SU-DHL-6 (cell line): ENCODE data around the gene ZSCAN18.

Experiments used
- H2AFZ ChIP-seq: fragments of 200-600 bp; sonication (generic); 2 replicates; pipeline ENCODE4 v1.6.1; 2014; ENCODE audit warnings: low read depth, mild to moderate bottlenecking, moderate library complexity, mixed read lengths, antibody characterized with exemption, low read length; ENCODE audit not compliant: severe bottlenecking
- H3F3A ChIP-seq: fragments of 200-600 bp; shearing (Covaris generic); 2 replicates; pipeline ENCODE4 v1.6.0; 2016; ENCODE audit warnings: antibody characterized with exemption, mild to moderate bottlenecking; ENCODE audit not compliant: insufficient read depth
- H3K27ac ChIP-seq: fragments of 200-600 bp; sonication (generic); 2 replicates; pipeline ENCODE4 v1.5.1; 2016; ENCODE audit warnings: low read depth, mild to moderate bottlenecking, low read length, moderate library complexity, mixed read lengths
- H3K27me3 ChIP-seq: fragments of 200-600 bp; sonication (generic), shearing (Covaris generic); 2 replicates; pipeline ENCODE4 v1.6.0; 2014; ENCODE audit warnings: mild to moderate bottlenecking, low read length
- H3K36me3 ChIP-seq: fragments of 200-600 bp; sonication (generic); 2 replicates; pipeline ENCODE4 v1.6.1; 2014; ENCODE audit warnings: mild to moderate bottlenecking, low read length, mixed read lengths
- H3K4me2 ChIP-seq: fragments of 300-600, 200-600 bp; shearing (Covaris generic), sonication (generic); 2 replicates; pipeline ENCODE4 v1.6.0; 2014; ENCODE audit warnings: low read length, low read depth, mild to moderate bottlenecking; ENCODE audit not compliant: poor library complexity, severe bottlenecking
- H3K4me3 ChIP-seq: fragments of 200-600 bp; sonication (generic); 2 replicates; pipeline ENCODE4 v1.5.1; 2014; ENCODE audit warnings: antibody characterized with exemption, low read length, mild to moderate bottlenecking, mixed read lengths; ENCODE audit not compliant: insufficient read depth, poor library complexity, severe bottlenecking
- H3K79me2 ChIP-seq: fragments of 200-600 bp; sonication (generic); 2 replicates; pipeline ENCODE4 v1.6.1; 2014; ENCODE audit warnings: mild to moderate bottlenecking, low read length, moderate library complexity; ENCODE audit not compliant: insufficient read depth
- H3K9ac ChIP-seq: fragments of 200-600 bp; sonication (generic); 2 replicates; pipeline ENCODE4 v1.7.0; 2014; ENCODE audit warnings: mild to moderate bottlenecking, low read length
- H3K9me2 ChIP-seq: fragments of 200-600 bp; sonication (generic); replicated peaks from 2 replicates; pipeline ENCODE4 v1.6.1; 2014; ENCODE audit warnings: low read length; ENCODE audit not compliant: insufficient read depth
- H3K9me3 ChIP-seq: fragments of 200-600 bp; sonication (generic); 2 replicates; pipeline ENCODE4 v1.6.1; 2014; ENCODE audit warnings: low read length, mixed read lengths; ENCODE audit not compliant: insufficient read depth
- H4K20me1 ChIP-seq: fragments of 200-600 bp; sonication (generic); 2 replicates; pipeline ENCODE4 v1.6.1; 2014; ENCODE audit warnings: low read depth, mild to moderate bottlenecking, antibody characterized with exemption, low read length, moderate library complexity, mixed read lengths
- CTCF ChIP-seq: fragments of 200-600 bp; sonication (generic); IDR thresholded peaks from one replicate; pipeline ENCODE4 v1.5.1; 2017; ENCODE audit warnings: antibody characterized with exemption, mild to moderate bottlenecking, low read length, moderate library complexity; ENCODE audit not compliant: insufficient read depth, poor library complexity, severe bottlenecking
- EZH2phosphoT487 ChIP-seq: fragments of 200-600 bp; sonication (generic), shearing (Covaris generic); conservative IDR thresholded peaks from 2 replicates; pipeline ENCODE4 v1.6.1; 2018; ENCODE audit warnings: mild to moderate bottlenecking, antibody characterized with exemption, low read length, moderate library complexity, mixed read lengths

Gene ZSCAN18

GRCh38 chr19:58085348-58085875, 12.6 kb downstream of the ZSCAN18 start:
- no peak overlapping the region for H3K4me2 ChIP-seq
- H3K27me3 ChIP-seq, result no peaks in the 10 kb centered on the region
- TF ChIP-seq EZH2phosphoT487 (no peak), CTCF (no peak)
- no peaks in the 10 kb centered on the region for H3K9me3 ChIP-seq
- H3K9ac ChIP-seq, result no peak overlapping the region
- no peaks in the 10 kb centered on the region for H3K36me3 ChIP-seq
- H4K20me1 ChIP-seq, result no peaks in the 10 kb centered on the region
- no peaks in the 10 kb centered on the region for H3K9me2 ChIP-seq
- no peak overlapping the region for H2AFZ ChIP-seq
- H3K4me3 ChIP-seq, result no peak overlapping the region
- H3K79me2 ChIP-seq, result no peaks in the 10 kb centered on the region
- no peaks in the 10 kb centered on the region for H3F3A ChIP-seq
- H3K27ac ChIP-seq, result no peak overlapping the region

GRCh38 chr19:58084596-58085347, 13.3 kb downstream of the ZSCAN18 start:
- Histone ChIP-seq H3K4me2 (no peak overlapping the region), H3K9me3 (no peaks in the 10 kb centered on the region), H3K36me3 (no peaks in the 10 kb centered on the region), H3K9me2 (no peaks in the 10 kb centered on the region), H3K27me3 (no peaks in the 10 kb centered on the region), H2AFZ (no peak overlapping the region), H4K20me1 (no peaks in the 10 kb centered on the region), H3F3A (no peaks in the 10 kb centered on the region), H3K4me3 (no peak overlapping the region), H3K27ac (no peak overlapping the region), H3K79me2 (no peaks in the 10 kb centered on the region), H3K9ac (no peak overlapping the region)
- TF ChIP-seq CTCF (no peak), EZH2phosphoT487 (no peak)

GRCh38 chr19:58083021-58083420, 15.0 kb downstream of the ZSCAN18 start:
- Histone ChIP-seq H3K79me2 (no peaks in the 10 kb centered on the region), H2AFZ (no peak overlapping the region), H3K27ac (no peak overlapping the region), H3K9me2 (no peaks in the 10 kb centered on the region), H3F3A (no peaks in the 10 kb centered on the region), H3K4me2 (no peak overlapping the region), H3K27me3 (no peaks in the 10 kb centered on the region), H3K9ac (no peak overlapping the region), H3K4me3 (no peak overlapping the region), H3K9me3 (no peaks in the 10 kb centered on the region), H4K20me1 (no peaks in the 10 kb centered on the region), H3K36me3 (no peaks in the 10 kb centered on the region)
- TF ChIP-seq CTCF (no peak), EZH2phosphoT487 (no peak)
